Bladder microvascular endothelial cell (primary cell): ENCODE results near the gene ACOT4. TPM values are rescaled to one million over a fixed set of nuclear protein-coding genes. Genes with fewer than 3 reads are reported as not detected.

ENCODE experiments used
- total RNA-seq: library from RNA; depleted of rRNA; stranded (reverse); fragments of >200 nt; gene quantifications from 2 replicates; pipeline ENCODE4 v1.2.3, GENCODE V29; 2014

ACOT4 gene, protein sequence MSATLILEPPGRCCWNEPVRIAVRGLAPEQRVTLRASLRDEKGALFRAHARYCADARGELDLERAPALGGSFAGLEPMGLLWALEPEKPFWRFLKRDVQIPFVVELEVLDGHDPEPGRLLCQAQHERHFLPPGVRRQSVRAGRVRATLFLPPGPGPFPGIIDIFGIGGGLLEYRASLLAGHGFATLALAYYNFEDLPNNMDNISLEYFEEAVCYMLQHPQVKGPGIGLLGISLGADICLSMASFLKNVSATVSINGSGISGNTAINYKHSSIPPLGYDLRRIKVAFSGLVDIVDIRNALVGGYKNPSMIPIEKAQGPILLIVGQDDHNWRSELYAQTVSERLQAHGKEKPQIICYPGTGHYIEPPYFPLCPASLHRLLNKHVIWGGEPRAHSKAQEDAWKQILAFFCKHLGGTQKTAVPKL
- total RNA-seq = 0.49 and 0.76 TPM in 2 replicates

DNA sequence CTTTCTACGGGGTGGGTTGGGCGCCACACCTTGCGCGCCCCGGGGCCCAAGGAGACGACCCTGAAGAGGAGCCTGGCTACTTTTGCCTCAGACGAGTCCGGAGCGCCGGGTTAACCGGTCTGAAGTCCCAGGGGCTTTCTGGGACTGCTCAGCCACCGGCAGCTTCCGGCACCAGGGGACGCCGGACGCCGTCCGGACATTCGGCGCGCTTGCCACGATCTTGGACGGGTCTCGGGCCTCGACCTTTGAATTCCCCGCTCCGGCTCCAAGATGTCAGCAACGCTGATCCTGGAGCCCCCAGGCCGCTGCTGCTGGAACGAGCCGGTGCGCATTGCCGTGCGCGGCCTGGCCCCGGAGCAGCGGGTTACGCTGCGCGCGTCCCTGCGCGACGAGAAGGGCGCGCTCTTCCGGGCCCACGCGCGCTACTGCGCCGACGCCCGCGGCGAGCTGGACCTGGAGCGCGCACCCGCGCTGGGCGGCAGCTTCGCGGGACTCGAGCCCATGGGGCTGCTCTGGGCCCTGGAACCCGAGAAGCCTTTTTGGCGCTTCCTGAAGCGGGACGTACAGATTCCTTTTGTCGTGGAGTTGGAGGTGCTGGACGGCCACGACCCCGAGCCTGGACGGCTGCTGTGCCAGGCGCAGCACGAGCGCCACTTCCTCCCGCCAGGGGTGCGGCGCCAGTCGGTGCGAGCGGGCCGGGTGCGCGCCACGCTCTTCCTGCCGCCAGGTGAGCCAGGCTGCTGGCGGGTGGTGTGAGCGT, at the start of gene ACOT4:
Gene ACOT4 (plus strand): TSS at position 184 of the 760 bp plus-strand sequence. CDS start 87 bp downstream, at position 271.

DNA sequence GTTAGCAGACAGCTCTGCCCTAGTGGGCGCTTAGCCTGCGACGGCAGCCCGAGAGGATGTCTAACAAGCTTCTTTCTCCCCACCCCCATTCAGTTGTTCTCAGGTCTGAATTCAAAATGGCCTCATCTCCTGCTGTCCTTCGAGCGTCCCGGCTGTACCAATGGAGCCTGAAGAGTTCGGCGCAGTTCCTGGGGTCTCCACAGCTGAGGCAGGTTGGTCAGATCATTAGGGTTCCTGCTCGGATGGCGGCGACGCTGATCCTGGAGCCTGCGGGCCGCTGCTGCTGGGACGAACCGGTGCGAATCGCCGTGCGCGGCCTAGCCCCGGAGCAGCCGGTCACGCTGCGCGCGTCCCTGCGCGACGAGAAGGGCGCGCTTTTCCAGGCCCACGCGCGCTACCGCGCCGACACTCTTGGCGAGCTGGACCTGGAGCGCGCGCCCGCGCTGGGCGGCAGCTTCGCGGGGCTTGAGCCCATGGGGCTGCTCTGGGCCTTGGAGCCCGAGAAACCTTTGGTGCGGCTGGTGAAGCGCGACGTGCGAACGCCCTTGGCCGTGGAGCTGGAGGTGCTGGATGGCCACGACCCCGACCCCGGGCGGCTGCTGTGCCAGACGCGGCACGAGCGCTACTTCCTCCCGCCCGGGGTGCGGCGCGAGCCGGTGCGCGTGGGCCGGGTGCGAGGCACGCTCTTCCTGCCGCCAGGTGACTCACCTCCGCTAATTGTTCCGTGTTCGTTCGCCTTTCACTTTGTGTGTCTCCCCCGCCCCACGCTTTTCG, 22.3 kb upstream of the ACOT4 start, which contains the start of gene ACOT2:
Gene ACOT2 (plus strand): TSS at position 29 of the 774 bp plus-strand sequence. CDS start 28 bp downstream, at position 57.

DNA sequence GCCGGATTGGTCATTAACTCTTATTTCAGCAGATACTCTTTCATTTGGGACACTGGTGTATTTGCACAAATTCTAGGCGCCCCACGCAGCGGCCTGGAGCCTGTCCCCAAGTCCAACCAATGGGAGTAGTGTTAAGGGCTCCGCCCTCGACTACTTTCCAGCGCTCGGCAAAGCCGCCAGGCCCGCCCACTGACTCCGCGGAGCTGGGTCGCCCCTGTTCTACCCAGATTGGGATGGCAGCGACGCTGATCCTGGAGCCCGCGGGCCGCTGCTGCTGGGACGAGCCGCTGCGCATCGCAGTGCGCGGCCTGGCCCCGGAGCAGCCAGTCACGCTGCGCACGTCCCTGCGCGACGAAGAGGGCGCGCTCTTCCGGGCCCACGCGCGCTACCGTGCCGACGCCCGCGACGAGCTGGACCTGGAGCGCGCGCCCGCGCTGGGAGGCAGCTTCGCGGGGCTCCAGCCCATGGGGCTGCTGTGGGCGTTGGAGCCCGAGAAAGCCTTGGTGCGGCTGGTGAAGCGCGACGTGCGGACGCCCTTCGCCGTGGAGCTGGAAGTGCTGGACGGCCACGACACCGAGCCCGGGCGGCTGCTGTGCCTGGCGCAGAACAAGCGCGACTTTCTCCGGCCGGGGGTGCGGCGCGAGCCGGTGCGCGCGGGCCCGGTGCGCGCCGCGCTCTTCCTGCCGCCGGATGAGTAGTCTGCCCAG, 20.8 kb downstream of the ACOT4 start, which contains the start of gene ACOT6:
Gene ACOT6 (plus strand): TSS at position 179 of the 707 bp plus-strand sequence. CDS start 55 bp downstream, at position 234.

DNA sequence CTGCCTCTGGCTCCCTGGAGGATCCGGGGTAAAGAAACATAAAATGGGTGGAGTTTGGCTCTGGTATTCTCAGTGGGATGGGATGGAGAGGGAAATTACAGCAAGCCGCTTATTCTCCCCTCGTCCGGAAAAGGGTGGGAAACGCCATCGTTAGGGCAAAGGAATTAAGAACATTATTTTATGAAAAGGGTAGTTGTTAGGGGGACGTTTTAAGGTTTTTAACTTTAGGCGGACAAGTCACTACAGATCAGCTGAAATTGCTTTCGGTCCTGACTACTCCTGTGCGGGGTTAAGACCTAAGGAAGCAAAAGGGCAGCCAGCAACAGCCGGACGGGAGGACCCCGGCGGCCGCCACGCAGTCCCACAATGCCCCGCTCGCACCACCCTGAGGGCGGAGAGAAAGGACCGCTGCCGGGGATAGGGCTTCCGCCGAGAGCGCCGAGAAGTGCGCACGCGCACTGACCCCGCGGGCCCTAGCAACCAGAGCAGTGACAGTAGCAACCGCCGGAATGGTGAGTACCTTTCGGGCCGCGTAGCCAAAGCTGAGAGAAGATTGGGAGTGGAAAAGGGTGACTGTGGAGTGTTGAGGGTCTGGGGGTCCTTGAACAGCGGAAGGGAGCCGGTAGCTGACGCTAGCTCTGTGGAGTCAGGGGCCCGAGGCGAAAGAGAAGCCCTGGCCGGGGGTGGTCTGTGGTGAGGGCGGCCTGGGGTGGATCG, 53.0 kb downstream of the ACOT4 start, which contains the start of gene DNAL1:
Gene DNAL1 (plus strand): TSS at position 456 of the 717 bp plus-strand sequence. CDS start 54 bp downstream, at position 510.

Other genes starting within 250 kb of the ACOT4 start
- 23.6 and 63.6 TPM in 2 replicates for gene NUMB, start 133.3 kb upstream of the ACOT4 start, total RNA-seq
- 14.6 and 15.8 TPM in 2 replicates for gene RIOX1, start 100.9 kb upstream of the ACOT4 start, total RNA-seq
- gene ACOT1, start 54.7 kb upstream of the ACOT4 start, total RNA-seq = 2.0 and 4.0 TPM in 2 replicates
- gene HEATR4, start 32.9 kb upstream of the ACOT4 start, total RNA-seq = under 0.01 and 0.13 TPM in 2 replicates
- gene ACOT2, start 22.7 kb upstream of the ACOT4 start, total RNA-seq = 15.1 and 17.2 TPM in 2 replicates
- gene ACOT6, start 20.6 kb downstream of the ACOT4 start, total RNA-seq = not detected in 2 replicates
- 3.4 and 5.6 TPM in 2 replicates for gene DNAL1, start 53.1 kb downstream of the ACOT4 start, total RNA-seq
- 16.2 and 30.5 TPM in 2 replicates for gene PNMA1, start 122.5 kb downstream of the ACOT4 start, total RNA-seq